GDM1 (cell line): ENCODE measurements around the gene FAM47B.

ENCODE experiments used
- DNase-seq: peaks from one replicate; lab custom pipeline; 2025; lab: John Stamatoyannopoulos, UW

FAM47B gene

DNA sequence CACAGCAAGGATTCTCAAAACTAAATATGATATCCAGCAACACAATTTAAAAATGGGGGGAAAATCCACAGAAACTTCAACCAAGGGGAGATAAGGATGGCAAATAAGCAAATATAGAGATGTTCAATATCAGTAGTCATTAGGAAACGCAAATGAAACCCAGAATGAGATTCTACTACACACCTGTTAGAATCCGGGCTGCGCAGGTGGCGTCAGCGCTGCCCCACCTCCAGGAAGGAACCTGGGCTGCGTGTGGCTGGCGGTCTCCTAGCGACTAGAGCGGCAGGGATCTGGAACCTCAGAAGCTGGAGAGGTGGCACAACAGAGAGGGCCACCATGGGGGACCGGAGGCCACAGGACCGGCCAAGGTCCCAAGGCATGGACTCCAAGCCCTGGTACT lies at the start of gene FAM47B:
FAM47B (plus strand) TSS at position 301 of the 400 bp plus-strand sequence; CDS start at position 337, 36 bp downstream.
- no peak for DNase-seq

DNA sequence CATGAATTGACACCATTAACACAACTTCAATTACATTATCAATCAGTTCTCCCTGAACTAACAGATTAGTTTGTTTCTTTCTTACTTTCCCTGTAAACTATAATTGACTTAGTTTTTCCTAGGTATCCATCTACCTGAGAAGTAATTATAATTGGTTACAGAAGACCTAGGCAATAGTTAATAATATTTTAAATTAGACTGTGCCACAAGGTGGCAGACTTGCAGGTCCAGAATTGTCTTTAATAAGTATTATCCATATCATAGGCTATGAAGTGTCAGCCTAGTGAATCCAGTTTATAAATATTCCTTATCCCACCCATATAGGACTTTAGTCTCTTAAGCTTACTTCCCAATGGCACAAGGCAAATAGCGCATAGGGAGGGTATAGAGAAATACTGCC lies 48.9 kb upstream of the FAM47B start:
- no peak for DNase-seq

DNA sequence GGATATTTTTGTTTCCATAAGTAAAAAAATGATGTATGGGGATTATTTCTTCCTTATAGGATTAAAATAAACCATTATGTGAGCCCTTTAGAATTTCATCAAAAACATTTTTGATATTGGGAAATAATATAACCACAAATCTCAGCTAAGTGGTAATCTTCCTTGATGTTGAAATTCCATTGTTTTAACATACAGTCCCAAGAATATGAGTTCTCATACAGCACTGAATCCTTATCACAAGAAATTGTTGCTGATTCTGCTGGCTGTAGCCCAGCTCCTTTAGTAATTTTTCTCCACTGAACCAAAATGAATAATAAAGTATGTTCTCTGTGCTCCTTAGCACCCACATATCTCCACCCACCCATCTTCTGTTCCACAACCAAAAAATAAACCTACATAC lies 41.9 kb upstream of the FAM47B start:
- no peak for DNase-seq

DNA sequence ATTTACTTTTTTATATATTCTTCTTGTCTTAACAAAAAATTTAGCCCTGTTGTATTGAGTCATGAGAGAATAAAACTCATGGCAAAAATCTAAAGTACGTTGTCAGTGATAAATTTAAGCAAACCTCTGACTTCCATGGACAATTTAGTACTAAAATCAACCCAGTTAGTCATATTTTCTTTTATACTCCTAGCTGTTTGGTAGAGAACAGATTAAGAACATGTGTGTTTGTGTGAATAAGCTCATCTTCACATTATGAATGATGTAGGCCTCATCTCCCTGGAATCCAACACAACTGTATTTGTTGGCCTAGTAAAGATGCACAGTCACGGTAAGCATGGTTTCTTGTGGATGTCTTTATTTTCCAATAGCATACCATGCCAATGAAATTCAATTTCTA lies 40.8 kb upstream of the FAM47B start:
- DNase-seq, result no peak

DNA sequence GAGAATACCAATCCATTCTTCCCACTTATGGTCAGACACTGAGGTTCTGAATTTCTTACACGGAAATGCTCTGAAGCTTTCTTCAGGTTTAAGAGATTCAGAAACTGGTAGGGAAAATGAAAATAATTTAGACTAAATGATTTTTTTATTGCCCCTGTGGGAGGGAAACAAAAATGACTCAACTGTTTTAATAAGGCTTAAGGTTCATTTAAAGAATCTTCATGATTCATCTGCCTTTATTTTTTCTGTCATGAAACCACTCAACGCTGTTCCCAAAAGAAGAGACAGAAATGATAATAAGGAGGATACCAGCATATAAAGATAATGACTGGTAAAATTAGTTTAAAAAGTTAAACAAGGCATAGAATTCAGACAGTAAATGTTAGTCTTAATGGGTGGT lies 39.3 kb upstream of the FAM47B start:
- no peak for DNase-seq

DNA sequence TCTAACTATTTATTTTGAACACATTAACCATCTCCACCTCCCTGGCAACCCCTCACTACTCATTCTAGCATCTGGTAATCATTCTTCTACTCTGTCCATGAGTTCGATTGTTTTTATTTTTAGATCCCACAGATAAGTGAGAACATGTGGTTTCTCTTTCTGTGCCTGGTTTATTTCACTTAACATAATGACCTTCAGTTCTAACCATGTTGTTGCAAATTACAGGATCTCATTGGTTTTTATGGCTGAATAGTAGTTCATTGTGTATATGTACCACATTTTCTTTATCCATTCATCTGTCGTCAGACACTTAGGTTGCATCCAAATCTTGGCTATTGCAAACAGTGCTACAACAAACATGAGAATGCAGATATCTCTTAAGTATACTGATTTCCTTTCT lies 33.4 kb upstream of the FAM47B start:
- DNase-seq, result no peak

DNA sequence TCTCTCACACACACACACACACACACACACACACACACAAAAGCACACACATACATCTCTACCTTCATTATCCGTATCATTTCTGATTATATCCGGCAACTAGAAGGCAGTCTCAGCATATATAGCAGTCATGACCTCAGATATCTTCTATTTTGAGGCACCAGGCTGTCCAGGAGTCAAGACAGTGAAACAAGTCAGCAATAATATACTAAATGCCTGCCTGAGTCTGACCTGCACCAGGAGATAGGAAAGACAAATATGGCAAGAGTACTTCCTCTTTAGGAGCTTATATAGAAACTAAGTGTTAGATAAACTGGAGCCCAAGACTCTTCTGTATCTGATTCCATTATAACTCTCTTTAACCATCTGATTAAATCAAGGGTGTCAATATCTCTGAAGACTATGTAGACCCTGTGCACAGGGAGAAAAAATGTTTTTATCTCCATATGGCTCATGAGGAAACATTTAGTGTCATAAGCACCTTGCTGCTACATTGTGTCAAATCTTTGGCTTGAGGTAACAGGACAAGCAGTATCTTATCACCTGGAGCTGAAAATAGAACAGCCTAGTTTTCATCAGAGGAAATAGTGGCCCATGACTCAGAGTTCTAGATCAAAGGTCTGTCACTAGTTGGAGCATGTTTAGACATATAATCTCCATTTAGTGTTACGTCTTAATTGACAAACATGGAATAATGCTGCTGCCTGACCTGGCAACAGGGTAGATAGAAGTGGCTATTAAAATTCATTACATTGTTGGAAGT lies 27.0 kb upstream of the FAM47B start:
- no peak for DNase-seq

DNA sequence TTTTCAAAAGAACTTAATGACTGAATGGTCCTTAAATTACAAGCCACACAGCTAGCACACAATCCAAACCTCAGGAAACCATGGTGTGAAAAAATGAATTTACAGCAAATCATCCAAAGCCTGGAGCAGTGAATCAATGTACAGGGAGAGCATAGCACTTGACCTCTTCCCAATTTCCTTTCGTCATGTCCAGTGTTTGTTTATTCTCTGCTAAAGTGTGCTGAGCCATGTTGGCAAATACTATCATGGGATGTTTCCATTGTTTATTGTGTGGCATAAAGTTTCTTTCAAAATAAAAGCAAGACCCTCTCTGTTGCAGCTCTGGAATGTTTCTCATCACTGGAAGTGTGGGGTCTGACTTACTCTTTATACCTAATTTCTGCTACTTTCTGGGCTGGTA lies 25.4 kb upstream of the FAM47B start:
- no peak for DNase-seq

DNA sequence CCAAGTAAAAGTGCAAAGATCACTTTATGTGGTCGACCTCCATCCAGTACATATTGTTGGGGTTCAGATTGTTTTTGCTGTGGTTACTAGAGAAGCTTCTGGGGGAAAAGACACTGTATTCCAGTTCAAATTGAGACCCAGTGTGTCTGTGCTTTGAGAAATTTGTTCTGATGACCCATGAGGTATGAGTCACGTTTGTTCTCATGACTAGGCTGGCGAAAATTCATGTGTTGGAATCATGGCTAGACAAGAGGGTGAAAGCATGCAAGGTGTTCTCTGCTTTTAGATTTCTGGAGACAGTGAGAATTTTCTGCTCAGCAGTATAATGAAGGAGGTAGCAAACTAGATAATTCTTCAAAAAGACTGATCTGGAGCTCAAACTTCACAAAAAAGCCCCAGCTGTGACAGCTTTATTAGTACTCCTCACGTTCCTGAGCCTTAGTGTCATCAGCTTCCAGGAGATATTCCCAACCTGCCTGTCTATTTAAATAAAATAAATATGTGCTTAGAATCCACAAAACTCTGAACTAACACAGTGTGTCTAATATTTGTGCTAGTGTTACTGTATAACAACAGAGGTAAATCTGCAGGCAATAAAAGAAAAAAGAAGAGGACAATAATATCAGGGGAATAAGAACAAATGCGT lies 24.4 kb upstream of the FAM47B start:
- DNase-seq, result no peak

DNA sequence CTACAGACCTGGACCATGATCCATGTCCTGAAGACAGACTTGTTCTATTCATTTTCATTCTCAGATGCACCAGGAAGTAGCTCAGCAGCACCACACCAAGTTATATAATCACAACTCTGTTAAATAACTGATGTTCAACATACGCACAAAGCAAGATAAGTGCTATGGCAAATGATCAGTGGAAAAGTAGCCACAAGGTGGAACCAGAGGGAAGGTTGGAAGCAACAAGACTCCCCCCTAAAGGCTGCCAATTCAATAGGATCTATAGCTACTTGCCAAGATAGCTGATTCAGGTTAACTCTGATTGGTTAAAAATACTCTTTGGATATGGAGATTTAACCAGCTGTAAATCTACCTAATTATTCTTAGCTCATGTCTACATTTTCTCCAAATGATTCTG lies 23.7 kb upstream of the FAM47B start:
- DNase-seq, result no peak

DNA sequence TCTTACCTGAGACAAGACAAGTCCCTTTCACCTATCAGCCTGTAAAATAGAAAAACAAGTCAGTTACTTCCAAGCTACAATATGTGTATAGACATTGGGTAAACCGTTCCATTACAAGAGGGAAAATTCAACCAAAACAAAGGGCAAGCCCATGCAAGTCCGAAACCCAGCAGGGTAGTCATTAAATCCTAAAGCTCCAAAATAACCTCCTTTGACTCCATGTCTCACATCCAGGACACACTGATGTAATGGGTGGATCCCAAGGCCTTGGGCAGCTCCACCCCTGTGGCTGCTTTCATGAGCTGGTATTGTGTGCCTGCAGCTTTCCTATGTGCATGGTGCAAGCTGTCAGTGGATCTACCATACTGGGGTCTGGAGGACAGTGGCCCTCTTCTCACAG lies 14.7 kb upstream of the FAM47B start:
- no peak for DNase-seq

DNA sequence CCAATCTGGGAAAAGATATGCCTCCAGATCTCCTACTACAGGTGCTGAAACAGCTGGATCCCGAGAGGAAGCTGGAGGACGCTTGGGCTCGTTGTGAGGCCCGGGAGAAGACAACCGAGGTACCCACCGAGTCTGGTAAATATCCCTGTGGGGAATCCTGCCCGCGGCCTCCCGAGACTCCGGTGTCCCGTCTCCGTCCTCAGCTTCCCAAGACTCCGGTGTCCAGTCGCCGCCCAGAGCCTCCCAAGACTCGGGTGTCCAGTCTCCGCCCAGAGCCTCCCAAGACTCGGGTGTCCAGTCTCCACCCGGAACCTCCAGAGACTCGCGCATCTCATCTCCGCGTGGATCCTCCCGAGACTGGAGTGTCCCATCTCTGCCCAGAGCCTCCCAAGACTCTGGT lies 639 bp downstream of the FAM47B start:
- DNase-seq, result no peak

DNA sequence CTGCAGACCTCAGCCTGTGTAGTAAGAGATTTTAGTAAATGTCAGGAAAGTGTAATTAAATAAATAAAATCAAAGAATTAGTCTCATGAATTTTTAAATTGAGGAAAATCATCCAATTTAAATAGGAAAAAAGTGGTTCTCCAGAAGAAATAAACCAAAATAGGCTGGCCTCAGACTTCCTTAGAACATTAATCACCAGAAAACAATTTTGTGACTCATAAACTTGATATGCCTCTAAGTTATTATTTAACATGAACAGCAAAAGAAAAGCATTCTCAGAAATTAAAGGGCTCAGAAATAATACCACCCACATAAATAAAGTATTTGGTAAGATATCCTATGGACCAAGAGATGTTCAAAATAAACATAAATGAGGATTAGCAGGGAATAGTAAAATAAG lies 14.3 kb downstream of the FAM47B start:
- DNase-seq, result no peak

DNA sequence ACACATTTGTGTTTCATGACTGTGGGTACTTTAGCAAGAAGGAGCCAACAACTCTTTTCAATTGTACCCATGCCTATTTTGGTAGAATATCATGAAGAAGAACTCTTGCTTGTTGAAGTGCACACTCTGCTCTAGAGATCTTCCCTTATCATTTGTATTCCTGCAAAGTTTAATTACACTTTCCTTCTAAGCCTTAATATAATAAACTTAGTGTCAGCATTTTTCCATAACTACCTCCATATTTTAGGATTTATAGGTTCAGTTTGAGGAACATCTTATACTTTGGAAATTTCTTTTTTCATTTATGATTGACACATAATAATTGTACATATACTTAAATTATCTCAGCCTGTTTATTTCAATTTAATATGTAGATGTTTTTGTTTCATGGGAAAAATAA lies 19.1 kb downstream of the FAM47B start:
- DNase-seq, result no peak

DNA sequence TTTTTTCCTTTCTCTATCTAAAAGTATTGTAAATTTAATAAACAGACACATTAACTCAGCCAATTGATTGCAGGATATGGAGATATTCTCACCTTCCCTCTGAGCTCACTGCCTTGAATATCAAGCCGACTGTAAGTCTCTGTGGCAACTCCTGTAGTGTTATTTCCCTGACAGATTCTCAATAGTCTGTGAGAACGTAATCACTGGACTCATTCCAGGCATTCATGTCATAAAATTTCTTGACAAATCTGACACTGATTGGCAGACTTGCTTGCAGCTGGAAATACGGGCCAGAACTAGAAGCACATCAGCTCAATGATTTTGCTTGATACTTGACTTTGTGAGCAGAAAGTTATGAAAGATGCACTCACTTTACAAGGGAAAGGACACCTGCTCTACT lies 29.6 kb downstream of the FAM47B start:
- no peak for DNase-seq

DNA sequence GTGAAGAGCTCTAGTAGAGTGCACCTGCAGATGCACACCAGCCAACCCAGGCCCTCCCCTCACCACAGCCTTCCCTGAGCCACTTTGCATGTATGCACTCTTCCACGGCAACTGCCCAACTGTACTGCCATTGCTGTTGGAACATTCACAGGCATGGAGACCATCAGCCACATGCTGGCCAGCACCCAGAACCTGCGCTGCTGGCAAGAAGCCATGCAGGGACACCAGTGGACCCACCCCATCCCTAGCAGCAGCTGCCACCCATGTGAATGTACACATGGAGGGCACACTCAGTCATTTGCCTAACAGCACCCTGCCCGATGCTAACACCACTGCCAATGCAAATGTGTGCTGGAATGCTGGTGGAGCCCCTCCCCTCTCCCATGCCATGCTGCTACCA lies 35.6 kb downstream of the FAM47B start:
- DNase-seq, result no peak

DNA sequence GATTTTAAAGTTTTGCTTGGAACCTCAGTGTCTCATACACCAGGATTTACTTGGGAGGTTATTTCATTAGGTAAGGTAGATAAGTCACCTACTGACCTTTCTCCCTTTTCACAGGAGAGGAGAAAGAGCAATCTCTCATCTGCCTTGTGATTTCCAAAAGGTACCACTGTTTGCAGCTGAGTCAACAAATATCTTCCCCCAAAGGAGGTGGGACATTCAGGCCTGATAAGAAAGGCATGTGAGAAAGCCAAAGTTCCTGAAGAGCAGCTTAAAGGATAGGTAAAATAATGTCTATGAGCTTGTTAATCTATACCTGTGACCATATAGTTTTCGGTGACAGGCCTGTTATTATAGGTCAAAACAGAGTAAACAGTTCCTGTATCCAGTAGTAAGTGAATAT lies 45.0 kb downstream of the FAM47B start:
- no peak for DNase-seq
